Gastroesophageal sphincter (tissue), 3 donors: ENCODE measurements around the gene ALG3.

Source experiments
- EP300 ChIP-seq: sonication (generic); formaldehyde crosslinking; IDR thresholded peaks from one replicate; pipeline ENCODE4 v1.6.1; 2017; ENCODE audit warnings: antibody characterized with exemption, mild to moderate bottlenecking
- POLR2A ChIP-seq, 2 donors: fragments of 450-650 bp; IDR thresholded peaks; one replicate each; pipeline ENCODE4 v1.6.1; 2017; ENCODE audit warnings: antibody characterized with exemption in 2 of 2, mild to moderate bottlenecking in 2 of 2, moderate library complexity in 1 of 2
- POLR2AphosphoS5 ChIP-seq: sonication (generic); formaldehyde crosslinking; IDR thresholded peaks from one replicate; pipeline ENCODE4 v1.6.1; 2017; ENCODE audit warnings: antibody characterized with exemption
- TF ChIP-seq, protein P1 (sequence below), 4 experiments: fragments of 200-600 bp in 2 of 4; fragments of 450-650 bp in 2 of 4; sonication (generic) in 1 of 4; IDR thresholded peaks; one replicate each; pipeline ENCODE4 v1.5.1; 2017 to 2019; ENCODE audit warnings: antibody characterized with exemption in 4 of 4, mild to moderate bottlenecking in 2 of 4, moderate library complexity in 2 of 4

DNA sequence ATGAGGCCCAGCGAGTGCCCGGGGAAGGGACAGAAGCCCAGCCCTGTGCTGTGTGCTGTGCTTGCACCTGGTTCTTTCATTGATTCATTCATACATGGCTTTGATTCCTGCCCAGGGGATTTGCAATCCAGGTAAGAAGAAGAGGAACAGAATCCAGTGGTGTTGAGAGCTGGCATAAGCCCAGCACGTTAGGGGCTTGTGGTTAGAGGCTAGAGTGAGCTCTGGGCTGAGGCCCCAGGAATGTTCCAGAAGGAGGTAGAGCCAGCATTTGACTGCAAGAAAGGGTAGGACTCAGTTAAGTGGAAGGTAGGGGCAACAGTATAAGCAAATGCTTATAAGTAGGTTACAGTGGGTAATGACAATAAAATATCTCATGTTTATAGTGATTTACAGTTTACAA, 17.1 kb downstream of the ALG3 start:
- TF ChIP-seq POLR2AphosphoS5 (no peak), POLR2A (IDR thresholded peaks at IDR 0.05) (no peak), EP300 (no peak)
- TF ChIP-seq, protein P1, sequence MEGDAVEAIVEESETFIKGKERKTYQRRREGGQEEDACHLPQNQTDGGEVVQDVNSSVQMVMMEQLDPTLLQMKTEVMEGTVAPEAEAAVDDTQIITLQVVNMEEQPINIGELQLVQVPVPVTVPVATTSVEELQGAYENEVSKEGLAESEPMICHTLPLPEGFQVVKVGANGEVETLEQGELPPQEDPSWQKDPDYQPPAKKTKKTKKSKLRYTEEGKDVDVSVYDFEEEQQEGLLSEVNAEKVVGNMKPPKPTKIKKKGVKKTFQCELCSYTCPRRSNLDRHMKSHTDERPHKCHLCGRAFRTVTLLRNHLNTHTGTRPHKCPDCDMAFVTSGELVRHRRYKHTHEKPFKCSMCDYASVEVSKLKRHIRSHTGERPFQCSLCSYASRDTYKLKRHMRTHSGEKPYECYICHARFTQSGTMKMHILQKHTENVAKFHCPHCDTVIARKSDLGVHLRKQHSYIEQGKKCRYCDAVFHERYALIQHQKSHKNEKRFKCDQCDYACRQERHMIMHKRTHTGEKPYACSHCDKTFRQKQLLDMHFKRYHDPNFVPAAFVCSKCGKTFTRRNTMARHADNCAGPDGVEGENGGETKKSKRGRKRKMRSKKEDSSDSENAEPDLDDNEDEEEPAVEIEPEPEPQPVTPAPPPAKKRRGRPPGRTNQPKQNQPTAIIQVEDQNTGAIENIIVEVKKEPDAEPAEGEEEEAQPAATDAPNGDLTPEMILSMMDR (IDR thresholded peaks at IDR 0.05) = no peak
